Measurements from ENCODE around the gene HOMER1.

The HOMER1 gene

DNA sequence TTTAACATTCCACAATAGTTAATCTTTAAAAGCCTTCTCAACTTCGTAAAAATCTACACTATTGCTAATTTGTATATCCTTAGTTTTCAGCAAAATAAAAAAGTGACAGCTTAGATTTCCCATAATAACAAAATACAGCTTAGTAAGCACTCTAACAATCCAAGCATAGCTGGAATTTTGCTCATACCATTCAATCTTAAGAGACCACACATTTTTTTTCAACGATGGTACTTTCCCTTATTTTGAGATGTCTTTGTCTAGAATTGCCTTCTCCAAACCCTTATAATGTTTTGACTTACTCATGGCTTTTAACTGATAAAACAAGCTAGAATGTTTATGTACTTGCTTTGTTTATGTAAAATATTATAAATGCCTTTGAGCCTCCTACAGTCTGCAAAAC is 65.6 kb downstream of the HOMER1 start:
- no peaks in the 10 kb centered on the region for H3K9me3 ChIP-seq
- peaks cover 15% of the 10 kb centered on the region for H3K27me3 ChIP-seq
- TF ChIP-seq, protein P1, sequence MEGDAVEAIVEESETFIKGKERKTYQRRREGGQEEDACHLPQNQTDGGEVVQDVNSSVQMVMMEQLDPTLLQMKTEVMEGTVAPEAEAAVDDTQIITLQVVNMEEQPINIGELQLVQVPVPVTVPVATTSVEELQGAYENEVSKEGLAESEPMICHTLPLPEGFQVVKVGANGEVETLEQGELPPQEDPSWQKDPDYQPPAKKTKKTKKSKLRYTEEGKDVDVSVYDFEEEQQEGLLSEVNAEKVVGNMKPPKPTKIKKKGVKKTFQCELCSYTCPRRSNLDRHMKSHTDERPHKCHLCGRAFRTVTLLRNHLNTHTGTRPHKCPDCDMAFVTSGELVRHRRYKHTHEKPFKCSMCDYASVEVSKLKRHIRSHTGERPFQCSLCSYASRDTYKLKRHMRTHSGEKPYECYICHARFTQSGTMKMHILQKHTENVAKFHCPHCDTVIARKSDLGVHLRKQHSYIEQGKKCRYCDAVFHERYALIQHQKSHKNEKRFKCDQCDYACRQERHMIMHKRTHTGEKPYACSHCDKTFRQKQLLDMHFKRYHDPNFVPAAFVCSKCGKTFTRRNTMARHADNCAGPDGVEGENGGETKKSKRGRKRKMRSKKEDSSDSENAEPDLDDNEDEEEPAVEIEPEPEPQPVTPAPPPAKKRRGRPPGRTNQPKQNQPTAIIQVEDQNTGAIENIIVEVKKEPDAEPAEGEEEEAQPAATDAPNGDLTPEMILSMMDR (IDR thresholded peaks at IDR 0.05; ENCODE audit: low read depth, low read length): no peak
- no peak overlapping the region for H3K4me3 ChIP-seq (ENCODE audit: low read depth, low read length)
- no peaks in the 10 kb centered on the region for H3K36me3 ChIP-seq
- DNase-seq: no peak
- no peaks in the 10 kb centered on the region for H3K4me1 ChIP-seq

DNA sequence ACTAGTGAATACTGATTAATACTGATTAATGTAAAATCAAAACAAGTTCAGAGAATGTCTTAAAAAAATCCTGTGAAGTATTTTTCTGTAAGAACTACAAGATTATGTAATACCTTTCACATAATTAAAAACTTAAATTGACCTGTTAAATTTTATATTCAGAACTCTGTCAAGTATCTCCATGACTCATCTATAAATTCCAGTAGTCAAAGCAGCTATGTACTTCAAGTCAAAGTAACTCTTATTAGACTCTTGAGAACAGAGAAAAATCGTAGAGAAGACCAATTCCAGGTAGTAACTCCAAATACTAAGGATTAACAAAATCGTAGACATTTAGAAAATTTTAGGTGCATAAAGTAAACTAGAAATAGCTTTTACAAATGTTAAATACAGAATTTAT is 77.1 kb downstream of the HOMER1 start:
- Histone ChIP-seq H3K9me3 (no peaks in the 10 kb centered on the region), H3K27me3 (peaks cover 21% of the 10 kb centered on the region), H3K4me3 (ENCODE audit: low read depth, low read length) (no peak overlapping the region), H3K4me1 (no peaks in the 10 kb centered on the region), H3K36me3 (no peaks in the 10 kb centered on the region)
- TF ChIP-seq, protein P1 (IDR thresholded peaks at IDR 0.05; ENCODE audit: low read depth, low read length): no peak
- DNase-seq: no peak

DNA sequence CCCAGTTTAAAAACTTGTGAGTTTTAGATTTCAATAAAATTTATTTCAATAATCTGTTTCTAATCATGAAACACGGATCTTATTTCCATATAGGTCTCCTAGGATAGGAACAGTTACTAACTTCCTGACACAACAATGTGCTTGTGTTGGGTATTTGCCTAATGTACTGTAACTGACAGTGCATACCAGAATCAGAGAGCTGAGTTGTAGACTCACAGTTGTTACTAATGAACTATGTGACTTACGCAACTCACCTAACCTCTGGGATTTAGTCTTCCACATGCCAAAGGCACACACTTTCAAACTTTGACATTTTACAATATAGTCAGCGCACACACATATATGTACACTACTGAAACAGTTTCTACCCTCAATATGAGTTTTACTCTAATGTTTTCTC is 77.7 kb downstream of the HOMER1 start:
- no peaks in the 10 kb centered on the region for H3K9me3 ChIP-seq
- no peak for DNase-seq

DNA sequence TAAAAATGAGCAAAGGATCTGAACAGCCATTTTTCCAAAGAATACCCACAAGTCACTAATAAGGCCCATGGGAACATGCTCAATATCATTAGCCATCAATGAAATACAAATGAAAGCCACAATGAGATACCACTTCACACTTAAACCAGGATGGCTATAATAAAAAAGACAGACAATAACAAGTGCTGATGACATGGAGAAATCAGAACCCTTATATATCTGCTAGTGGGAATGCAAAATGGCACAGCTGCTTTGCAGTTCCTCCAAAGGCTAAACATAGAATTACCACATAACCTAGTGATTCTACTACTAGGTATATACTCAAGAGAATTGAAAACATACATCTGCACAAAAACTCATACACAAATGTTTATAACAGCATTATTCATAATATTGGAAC is 83.7 kb downstream of the HOMER1 start:
- Histone ChIP-seq H3K4me3 (ENCODE audit: low read depth, low read length) (no peak overlapping the region), H3K4me1 (no peaks in the 10 kb centered on the region), H3K36me3 (no peaks in the 10 kb centered on the region), H3K9me3 (no peaks in the 10 kb centered on the region), H3K27me3 (peaks cover 29% of the 10 kb centered on the region)
- no peak for DNase-seq
- TF ChIP-seq, protein P1 (IDR thresholded peaks at IDR 0.05; ENCODE audit: low read depth, low read length): no peak

More for the DNA sequence above, 77.7 kb downstream of the HOMER1 start:
- peaks cover 17% of the 10 kb centered on the region for H3K27me3 ChIP-seq
- no peaks in the 10 kb centered on the region for H3K36me3 ChIP-seq
- no peaks in the 10 kb centered on the region for H3K4me1 ChIP-seq
- TF ChIP-seq, protein P1 (IDR thresholded peaks at IDR 0.05; ENCODE audit: low read depth, low read length): no peak
- H3K4me3 ChIP-seq (ENCODE audit: low read depth, low read length): no peak overlapping the region

DNA sequence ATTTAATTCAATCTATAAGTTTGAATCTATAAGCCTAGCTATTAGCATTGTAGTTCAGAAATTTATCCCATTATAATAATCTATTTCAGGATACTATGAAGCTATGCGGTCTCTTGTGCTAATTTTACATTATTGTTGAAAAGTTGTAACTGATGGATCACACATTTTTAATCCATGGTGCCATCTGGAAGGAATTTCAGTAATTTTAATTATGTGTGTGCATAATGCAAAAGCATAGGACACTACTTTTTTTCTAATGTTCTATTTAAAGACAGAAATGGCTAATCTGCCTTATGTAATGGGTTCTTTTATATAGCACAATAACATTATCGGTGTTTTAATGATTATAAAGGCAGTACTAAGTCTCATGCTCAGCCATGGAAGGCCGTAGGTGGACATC is 90.6 kb downstream of the HOMER1 start:
- Histone ChIP-seq H3K9me3 (no peaks in the 10 kb centered on the region), H3K4me3 (ENCODE audit: low read depth, low read length) (no peak overlapping the region), H3K36me3 (no peaks in the 10 kb centered on the region), H3K4me1 (no peaks in the 10 kb centered on the region), H3K27me3 (peaks cover 18% of the 10 kb centered on the region)
- no peak for DNase-seq
- TF ChIP-seq, protein P1 (IDR thresholded peaks at IDR 0.05; ENCODE audit: low read depth, low read length): no peak

DNA sequence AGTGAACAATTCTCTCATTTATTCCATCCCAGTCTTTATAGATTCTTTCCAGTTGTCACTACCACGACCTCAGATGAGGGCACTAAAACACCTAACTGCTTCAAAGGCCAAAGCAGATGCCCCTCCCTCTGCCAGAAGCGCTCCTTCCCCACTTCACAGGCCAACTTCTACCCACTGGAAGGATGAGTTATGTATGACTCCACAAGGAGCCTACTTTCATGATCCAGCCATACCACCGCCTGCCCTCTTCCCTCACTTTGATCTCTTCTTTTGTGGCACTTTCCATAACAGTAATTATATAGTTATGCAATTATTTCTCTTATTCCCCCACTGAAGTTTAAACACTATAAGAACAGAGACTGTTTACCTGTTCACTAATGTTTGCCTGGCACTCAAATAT is 93.7 kb downstream of the HOMER1 start:
- H3K9me3 ChIP-seq: no peaks in the 10 kb centered on the region
- TF ChIP-seq, protein P1 (IDR thresholded peaks at IDR 0.05; ENCODE audit: low read depth, low read length): no peak
- H3K36me3 ChIP-seq: no peaks in the 10 kb centered on the region
- peaks cover 3% of the 10 kb centered on the region; the same call in 1 of the 2 replicates for H3K4me1 ChIP-seq
- no peak for DNase-seq
- no peak overlapping the region for H3K4me3 ChIP-seq (ENCODE audit: low read depth, low read length)
- H3K27me3 ChIP-seq: peaks cover 3% of the 10 kb centered on the region; the same call in 1 of the 2 replicates
